Measurements from ENCODE around the gene IL17REL.

IL17REL gene

GRCh38 chr22:49969751-49970527, 42.6 kb downstream of the IL17REL start:
- TF ChIP-seq GATA2 (IDR thresholded peaks at IDR 0.05; ENCODE audit: low read depth, low read length), result no peak
- no peak for TF ChIP-seq GATA3 (IDR thresholded peaks at IDR 0.05; ENCODE audit: low read depth, low read length)

GRCh38 chr22:49968831-49969661, 43.5 kb downstream of the IL17REL start:
- TF ChIP-seq GATA2 (IDR thresholded peaks at IDR 0.05; ENCODE audit: low read depth, low read length) (no peak), GATA3 (IDR thresholded peaks at IDR 0.05; ENCODE audit: low read depth, low read length) (no peak)

GRCh38 chr22:49968313-49968830, 44.2 kb downstream of the IL17REL start:
- TF ChIP-seq GATA3 (IDR thresholded peaks at IDR 0.05; ENCODE audit: low read depth, low read length), result no peak
- no peak for TF ChIP-seq GATA2 (IDR thresholded peaks at IDR 0.05; ENCODE audit: low read depth, low read length)

GRCh38 chr22:49967706-49968208, 44.8 kb downstream of the IL17REL start:
- TF ChIP-seq GATA2 (IDR thresholded peaks at IDR 0.05; ENCODE audit: low read depth, low read length), result no peak
- TF ChIP-seq GATA3 (IDR thresholded peaks at IDR 0.05; ENCODE audit: low read depth, low read length), result no peak

- no peak for TF ChIP-seq GATA2 (IDR thresholded peaks at IDR 0.05; ENCODE audit: low read depth, low read length)
- no peak for TF ChIP-seq GATA3 (IDR thresholded peaks at IDR 0.05; ENCODE audit: low read depth, low read length)
These were observed 45.5 kb downstream of the IL17REL start for GRCh38 chr22:49966774-49967705.

DNA sequence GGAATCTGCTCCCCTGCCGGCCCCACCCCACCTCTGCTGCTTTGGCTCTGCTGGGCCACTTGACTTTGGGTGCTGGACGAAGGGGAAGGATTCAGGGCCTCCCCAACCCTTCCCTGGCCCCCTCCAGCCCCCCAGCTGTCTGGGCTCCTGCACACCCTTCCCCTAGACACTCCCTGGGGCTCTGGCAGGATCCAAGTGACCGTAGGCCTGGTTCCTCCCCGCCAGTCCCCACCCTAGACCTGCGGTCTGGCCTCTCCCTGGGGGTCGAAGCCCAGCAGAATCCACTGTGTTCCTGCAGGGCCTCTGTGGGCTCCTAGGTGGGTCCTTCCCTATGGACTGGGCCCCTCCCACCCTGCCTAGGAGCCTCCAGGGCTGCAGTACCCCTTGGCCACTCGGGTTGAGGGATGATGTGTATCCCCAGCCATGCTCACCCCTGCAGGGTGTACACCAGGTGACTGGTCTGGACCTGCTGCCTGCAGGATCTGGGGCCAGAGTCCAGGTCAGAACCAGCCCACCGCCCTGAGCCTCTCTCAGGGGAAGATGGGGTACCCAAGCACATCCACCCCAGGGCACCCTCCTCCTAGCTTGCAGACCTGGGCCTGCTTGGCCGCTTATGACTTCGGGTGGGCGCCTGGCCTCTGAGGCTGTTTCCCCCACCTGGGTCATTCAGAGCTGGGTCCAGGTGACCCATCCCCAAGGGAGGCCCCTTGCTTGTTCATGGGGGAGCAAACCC, 46.4 kb downstream of the IL17REL start:
- TF ChIP-seq GATA2 (IDR thresholded peaks at IDR 0.05; ENCODE audit: low read depth, low read length) (no peak), GATA3 (IDR thresholded peaks at IDR 0.05; ENCODE audit: low read depth, low read length) (no peak)

DNA sequence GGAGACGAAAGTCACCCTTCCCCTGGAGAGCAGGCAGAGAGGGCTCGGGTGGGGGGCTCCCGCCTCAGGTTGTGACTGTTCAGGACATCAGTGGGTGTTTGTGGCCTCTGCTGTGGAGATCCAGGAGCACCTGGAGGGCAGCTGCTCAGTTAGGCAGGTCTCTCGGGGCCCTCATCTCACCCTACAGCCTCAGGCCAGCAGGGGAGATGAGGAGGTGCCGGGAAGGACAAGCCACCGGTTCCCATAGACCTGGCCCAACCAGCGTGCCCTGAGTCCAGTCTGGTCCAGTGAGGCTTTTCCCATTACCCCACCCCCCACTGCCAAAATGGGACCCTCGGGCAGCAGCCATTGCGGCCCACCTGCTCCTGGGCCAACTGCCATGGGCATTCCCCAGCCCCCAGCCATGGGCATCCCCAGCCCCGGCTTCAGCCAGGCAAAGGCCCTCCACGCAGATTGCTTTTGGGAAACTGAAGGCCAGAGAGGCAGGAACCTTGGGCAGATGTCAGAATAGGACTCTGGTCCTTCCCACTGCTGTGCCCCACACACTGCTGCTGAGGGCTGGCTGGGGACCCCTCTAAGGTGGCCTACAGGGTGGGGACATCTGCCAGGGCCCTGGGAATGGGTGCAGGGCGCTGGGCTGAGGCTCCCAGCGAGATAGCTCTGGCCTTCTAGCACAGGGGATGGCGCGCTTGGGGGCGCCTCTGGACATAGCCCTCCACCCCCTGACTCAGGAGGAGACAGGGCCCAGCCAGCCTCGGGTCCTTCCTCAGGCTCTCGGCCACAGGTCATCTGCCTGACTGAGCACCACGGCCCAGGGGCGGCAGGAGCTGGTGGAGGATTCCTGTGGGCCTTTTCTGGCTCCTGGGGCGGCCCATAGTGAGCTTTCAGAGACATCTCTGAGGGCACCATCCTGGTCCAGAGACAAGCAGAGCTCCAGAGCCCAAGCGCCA, 47.2 kb downstream of the IL17REL start:
- TF ChIP-seq GATA2 (IDR thresholded peaks at IDR 0.05; ENCODE audit: low read depth, low read length), result no peak
- no peak for TF ChIP-seq GATA3 (IDR thresholded peaks at IDR 0.05; ENCODE audit: low read depth, low read length)

GRCh38 chr22:49964136-49965090, 48.2 kb downstream of the IL17REL start:
- TF ChIP-seq GATA3 (IDR thresholded peaks at IDR 0.05; ENCODE audit: low read depth, low read length) (no peak), GATA2 (IDR thresholded peaks at IDR 0.05; ENCODE audit: low read depth, low read length) (no peak)

DNA sequence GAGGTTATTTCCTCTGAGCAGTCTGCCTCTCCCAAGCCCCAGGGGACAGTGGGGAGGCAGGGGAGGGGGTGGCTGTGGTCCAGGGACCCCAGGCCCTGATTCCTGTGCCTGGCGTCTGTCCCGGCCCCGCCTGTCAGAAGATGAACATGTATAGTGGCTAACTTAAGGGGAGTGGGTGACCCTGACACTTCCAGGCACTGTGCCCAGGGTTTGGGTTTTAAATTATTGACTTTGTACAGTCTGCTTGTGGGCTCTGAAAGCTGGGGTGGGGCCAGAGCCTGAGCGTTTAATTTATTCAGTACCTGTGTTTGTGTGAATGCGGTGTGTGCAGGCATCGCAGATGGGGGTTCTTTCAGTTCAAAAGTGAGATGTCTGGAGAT, 48.9 kb downstream of the IL17REL start:
- TF ChIP-seq GATA3 (IDR thresholded peaks at IDR 0.05; ENCODE audit: low read depth, low read length), result no peak

DNA sequence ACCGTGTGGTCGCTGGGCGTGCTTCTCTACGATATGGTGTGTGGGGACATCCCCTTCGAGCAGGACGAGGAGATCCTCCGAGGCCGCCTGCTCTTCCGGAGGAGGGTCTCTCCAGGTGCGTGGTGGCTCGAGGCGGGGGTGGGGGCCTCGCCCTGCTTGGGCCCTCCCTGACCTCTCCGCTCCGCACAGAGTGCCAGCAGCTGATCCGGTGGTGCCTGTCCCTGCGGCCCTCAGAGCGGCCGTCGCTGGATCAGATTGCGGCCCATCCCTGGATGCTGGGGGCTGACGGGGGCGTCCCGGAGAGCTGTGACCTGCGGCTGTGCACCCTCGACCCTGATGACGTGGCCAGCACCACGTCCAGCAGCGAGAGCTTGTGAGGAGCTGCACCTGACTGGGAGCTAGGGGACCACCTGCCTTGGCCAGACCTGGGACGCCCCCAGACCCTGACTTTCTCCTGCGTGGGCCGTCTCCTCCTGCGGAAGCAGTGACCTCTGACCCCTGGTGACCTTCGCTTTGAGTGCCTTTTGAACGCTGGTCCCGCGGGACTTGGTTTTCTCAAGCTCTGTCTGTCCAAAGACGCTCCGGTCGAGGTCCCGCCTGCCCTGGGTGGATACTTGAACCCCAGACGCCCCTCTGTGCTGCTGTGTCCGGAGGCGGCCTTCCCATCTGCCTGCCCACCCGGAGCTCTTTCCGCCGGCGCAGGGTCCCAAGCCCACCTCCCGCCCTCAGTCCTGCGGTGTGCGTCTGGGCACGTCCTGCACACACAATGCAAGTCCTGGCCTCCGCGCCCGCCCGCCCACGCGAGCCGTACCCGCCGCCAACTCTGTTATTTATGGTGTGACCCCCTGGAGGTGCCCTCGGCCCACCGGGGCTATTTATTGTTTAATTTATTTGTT, 49.6 kb downstream of the IL17REL start:
- TF ChIP-seq GATA2 (IDR thresholded peaks at IDR 0.05; ENCODE audit: low read depth, low read length), result no peak
- TF ChIP-seq GATA3 (IDR thresholded peaks at IDR 0.05; ENCODE audit: low read depth, low read length), result no peak

Measured in SH-SY5Y (cell line).